Mesenteric fat pad (tissue), 1 donor: Measurements from ENCODE around the gene ATAD3B. TPM values are rescaled to one million over a fixed set of nuclear protein-coding genes. Genes with fewer than 3 reads are reported as not detected.
"Not testable (repeated sequence)": the region's sequence is repeated elsewhere in the genome, so short reads cannot be mapped to it uniquely, and the experiment has no call there.

Experiments
- DNase-seq: peaks from one replicate; pipeline ENCODE4 v3.0.0-alpha.2; 2020; ENCODE audit warnings: low spot score
- total RNA-seq: library from RNA; stranded (reverse); fragmentation: NEBNext Ultra II Directional; extraction: Animal tissue kit (Norgen Biotek cat#: 25700); gene quantifications from one replicate; pipeline ENCODE4 v1.2.1, GENCODE V29; 2021
- donor health status: DM: yes; HTN: yes; CAD: no.

ATAD3B gene
- total RNA-seq, 1 donor from 2014 or later = 12.6 TPM

DNA sequence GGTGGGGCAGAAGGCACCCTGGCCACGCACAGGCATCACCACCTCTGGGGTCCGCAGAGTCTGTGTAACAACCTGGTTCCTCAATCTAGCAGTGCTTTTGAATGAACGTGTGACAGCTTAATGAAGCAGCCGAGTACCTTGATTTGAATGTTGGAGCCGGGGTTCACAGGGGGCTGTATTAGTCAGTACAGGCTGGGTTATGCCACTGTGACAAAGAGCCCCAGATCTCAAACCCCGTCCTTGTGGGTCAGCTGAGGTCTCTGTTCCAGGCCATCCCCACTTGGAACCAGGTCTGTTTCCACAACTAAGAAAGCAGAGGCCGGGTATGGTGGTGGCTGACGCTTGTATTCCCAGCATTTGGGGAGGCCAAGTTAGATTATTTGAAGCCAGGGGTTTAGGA is 58.4 kb downstream of the ATAD3B start:
- no peak for DNase-seq

DNA sequence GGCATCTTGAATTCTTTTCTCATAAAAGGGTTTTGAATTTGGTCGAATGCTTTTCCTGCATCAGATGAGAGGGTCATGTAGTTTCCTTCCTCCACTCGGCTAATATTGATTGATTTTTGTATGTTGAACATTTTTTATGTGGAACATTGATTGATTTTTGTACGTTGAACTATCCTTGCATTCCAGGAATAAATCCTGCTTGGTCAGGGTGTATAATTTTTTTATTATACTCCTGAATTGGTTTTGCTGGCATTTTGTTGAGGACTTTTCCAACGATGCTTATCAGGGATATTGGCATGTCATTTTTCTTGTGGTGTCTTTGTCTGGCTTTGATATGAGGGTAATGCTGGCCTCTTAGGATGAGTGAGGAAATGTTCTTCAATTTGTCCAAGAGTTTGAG is 60.4 kb downstream of the ATAD3B start:
- no peak for DNase-seq

DNA sequence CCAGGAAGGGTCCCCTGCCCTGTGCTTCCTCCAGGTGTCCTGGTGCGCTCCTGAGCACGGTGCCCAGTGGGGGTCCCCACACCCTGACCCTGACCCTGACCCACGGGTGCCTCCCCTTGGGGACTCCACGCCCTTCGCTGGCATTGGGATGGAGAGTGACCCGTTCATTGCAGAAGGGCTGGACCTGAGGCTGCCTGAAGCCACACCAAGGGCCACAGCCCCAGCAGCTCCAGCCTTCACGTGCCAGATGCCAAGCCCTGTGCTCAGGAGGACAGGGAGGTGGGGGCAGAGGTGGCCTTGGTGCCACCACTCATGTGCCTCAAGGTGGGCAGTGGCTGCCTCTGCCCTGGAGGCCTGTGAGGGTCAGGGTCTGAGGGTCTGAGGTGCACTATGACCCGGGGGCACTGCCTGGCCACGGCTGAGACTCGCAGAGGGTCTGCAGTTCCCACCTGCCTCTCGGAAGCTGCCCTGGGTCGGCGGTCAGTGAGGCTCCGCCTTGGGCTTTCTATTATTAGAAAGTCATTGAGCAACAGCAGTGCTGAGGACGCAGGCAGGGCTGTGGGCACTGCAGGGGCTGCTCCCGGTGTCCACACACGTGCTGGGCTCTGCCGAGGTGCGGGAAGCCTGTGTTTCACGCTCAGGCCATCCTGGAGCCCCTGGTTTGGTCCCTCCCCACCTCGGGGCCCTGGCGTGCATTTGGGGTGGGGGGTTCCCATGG is 61.8 kb downstream of the ATAD3B start:
- DNase-seq = not testable (repeated sequence)

DNA sequence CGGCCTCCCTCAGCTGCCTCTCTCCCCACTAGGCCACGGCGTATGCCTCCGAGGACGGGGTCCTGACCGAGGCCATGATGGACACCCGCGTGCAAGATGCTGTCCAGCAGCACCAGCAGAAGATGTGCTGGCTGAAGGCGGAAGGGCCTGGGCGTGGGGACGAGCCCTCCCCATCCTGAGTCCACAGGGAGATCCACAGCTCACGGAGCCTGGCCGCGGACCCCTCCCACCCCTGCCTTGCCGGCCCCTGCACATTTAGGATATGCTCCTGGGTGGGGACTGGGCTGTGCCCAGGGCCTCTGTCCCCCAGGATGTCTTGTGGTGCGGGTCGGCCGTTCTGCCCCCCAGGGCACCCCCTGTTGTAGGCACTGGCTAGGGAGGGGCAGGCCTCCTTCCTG is 62.3 kb downstream of the ATAD3B start:
- not testable (repeated sequence) for DNase-seq

DNA sequence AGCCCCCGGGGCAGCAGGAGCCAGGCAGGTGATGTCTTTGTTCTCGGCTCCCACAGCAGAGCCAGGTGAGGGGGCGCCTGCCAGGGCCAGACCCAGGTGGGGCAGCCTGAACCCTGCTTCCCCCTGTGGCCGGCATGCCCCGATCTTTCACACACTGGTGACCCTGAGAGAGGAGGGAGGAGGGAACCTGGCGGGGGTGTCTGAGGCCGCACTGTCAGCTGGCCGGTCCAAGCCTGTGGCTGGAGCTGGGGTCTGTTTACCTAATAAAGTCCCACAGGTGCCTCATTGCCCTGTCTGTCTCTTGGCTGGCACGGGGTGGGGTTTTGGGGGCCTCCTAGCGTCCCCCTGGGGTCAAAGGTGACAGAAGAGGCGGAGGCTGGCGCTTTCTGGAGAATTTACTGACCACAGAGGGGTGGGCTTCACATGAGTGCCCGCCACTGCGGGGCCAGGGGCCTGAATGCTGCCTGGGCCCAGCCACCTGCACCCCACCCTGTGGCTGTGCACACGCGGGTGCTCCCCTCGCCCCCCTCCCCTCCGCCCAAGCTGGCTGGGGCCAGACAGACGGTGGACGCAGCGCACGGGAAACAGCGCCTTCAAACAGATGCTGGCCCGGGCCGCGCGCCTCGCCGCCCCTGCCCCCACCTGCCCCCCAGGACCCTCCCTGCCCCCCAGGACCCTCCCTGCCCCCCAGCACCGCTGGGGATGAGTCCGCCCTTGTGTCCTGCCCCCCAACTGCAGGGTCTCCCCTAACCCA is 63.0 kb downstream of the ATAD3B start:
- no peak for DNase-seq

DNA sequence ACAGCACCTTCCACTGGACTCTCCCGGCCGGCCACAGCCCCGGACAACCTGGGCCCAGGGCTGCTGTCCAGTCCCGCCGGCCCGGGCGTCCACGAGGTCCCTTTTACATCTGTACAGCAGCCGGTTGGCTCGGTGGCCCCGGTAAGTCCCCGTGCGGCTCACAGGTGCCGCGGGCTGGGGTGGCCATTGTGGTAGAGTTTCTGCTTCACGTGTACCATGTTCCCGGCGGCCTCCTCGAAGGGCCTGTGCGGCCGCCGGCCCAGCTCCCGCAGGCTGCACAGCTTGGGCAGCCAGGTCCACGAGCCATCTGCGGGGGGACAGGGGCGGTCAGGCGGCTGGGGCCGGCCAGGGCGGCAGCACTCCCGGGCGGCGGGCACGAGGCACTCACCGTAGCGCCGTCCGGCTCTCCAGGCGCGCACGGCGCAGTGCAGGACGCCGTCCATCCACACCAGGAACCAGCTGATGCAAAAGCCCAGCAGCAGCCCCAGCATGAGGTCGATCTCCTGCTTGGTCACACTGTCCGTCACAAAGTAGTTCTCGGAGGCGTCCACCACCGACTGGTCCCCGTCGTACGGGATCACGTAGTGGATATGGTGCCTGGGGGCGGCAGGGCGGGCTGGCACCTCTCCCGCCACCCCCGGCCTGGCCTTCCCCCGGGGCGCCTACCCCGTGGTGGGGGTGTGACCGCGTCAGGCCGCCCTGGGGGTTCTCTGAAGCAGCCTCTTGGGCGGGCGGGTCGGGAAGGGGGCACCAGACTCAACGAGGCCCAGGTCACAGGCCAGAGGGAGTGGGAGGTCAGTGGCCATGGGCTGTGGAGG is 63.8 kb downstream of the ATAD3B start:
- DNase-seq = no peak

DNA sequence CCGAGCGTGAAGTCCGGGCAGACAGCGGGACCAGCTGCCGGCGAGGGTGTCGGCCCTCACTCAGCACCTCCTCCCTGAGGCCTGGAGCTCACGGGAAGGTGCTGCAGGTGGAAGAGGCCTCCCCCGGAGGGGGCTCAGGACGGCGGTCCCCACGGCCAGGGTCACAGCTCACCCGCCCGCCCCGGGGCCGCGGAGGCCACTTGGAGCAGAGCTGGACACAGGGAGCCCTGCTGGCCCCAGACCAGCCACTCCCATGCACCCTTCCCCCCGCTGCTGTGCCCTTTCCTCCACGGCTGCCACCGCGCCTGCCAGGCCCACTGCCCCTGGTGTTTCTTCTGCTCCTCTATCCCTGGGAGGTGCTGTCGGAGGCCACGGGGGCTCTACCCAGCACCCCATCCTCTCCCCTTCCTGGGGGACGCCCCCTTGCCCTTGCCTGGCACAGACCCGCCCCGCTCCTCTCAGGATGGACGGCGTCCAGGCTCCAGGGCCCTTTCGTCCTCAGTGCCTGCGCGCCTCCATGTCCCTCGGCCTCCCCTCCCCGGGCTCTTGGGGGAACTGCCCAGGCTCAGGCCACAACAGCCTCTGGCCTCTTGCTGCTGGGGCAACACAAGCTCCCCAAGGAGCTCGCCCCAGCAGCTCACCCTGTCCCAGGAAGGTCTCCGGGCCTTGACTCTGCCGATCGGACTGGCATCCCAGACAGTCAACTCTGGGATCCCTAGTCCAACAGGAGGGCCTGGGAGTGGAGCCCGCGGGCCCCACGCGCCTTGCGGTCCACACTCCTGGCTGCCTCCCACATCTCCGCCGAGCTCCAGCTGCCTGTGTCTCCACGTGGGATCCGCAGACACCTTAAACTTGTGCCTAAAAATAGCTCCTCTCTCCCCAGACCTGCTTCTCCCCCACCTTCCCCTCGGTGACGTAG is 64.7 kb downstream of the ATAD3B start:
- DNase-seq = no peak

DNA sequence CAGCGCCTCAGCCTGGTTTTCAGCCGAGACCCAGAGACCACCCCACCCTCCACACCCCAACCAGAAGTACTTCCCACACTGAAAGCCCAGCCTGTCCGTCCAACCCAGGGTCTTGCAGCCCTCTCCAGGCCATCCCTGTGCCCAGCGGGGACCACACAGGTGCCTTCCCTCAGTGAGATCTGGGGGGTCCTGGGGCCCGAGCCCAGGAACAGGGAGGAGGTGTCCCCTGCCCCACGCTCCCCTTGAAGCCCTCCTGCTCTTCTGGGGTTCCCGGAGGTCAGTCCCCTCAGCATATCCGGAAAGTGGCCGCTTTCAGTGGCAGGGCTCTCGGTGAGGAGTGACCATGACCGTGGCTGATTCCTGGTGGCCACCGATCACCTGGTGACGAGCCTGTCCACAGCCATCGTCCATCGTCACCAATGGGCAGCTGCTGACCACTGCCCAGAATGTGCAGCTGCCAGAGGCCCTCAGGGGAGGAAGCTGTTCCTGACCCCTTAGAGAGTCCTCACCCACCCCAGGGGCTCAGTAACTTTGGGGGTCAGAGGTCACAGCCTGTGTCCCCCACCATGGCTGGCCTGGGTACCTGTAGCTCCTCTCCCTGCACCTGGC is 65.5 kb downstream of the ATAD3B start:
- DNase-seq = no peak

DNA sequence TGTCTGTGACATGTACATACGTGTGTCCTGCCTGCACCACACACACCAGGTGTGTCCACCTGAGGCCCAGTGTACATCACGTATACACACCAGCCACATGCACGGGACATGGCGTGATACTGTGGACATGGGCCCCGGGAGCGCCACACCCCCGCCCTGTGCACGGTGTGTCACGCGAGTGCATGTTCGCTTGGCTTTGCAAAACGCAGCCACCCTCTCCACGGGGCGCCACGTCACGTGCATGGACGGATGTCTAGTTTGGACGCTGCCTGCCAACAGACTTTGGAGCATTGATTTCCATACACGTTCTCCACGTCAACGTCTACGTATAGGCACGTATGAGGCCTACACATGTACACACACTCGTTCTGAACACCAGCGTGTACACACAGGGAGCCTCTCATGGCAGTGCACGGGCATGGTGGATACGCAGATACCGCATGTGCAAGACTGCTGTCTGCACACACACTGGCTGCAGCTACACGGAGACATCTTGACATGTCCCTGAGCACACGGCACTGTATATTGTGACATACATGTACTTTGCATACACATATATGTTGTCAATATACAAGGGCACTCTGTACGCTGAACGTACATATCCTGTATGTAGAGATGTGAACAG is 66.2 kb downstream of the ATAD3B start:
- no peak for DNase-seq

DNA sequence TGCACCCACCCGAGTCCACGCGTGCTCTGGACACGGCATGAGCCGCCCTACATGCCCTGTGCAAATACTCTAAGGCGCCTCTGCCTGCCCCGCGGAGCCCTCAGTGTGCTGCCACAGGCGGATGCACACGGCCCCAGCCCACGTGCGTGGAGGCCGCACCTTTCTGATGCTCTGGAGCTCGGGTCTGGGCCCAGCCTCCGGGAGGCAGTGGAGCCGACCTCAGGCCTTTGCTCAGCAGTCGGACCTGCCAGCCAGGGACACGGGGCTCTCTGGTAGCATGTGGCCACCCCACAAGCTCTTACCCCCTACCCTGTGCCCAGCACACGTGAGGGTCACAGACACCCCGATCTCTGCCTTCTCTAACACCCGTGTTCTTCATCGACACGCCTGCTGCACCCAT is 66.8 kb downstream of the ATAD3B start:
- DNase-seq = no peak

DNA sequence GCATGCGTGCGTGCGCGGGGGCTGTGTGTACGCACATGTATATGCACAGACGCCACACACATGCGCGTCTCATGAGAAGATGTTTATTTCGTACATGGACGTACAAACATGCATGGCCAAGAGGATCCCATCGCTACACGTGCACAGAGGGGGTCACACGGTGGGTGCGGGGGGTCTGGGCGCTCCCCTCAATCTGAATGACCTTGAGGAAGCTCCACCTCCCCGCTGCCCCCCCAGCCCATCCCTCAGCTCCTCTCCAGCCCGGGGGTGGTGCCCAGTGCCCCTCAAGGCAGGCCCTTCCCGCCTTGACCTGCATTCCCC is 67.4 kb downstream of the ATAD3B start:
- DNase-seq = no peak

DNA sequence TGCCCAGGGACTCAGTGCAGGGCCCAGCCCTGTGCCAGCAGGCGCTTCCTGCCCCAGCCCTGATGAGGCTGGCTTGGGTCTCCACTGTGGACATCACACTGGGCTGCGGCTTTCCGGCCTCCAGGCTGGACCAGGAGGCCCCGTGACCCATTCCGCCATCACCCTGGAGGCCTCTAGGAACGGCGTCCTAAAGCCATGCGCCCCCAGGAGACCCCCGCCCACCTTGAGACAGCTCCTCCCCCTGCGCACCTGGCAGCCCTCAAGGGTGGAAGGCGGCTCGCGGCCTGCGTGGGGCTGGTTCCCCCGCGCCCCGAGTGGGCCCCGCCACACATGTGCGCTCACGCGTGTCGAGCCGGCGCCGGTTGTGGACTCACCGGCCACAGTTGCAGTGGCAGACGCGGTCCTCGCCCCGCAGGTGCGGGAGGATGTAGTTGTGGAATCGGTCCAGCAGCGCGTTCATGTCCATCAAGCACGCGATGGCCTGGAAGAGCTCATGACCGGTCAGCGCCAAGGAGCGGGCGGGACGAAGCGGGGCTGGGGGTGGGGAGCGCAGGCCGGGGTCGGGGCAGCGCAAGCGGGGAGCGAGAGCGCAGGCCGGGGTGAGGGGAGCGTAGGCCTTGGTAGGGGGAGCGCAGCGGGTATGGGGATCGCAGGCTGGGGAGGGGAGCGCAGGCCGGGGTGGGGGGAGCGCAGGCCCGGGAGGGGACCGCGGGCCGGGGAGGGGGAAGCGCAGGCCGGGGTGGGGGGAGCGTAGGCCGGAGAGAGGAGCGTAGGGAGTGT is 67.9 kb downstream of the ATAD3B start:
- no peak for DNase-seq

DNA sequence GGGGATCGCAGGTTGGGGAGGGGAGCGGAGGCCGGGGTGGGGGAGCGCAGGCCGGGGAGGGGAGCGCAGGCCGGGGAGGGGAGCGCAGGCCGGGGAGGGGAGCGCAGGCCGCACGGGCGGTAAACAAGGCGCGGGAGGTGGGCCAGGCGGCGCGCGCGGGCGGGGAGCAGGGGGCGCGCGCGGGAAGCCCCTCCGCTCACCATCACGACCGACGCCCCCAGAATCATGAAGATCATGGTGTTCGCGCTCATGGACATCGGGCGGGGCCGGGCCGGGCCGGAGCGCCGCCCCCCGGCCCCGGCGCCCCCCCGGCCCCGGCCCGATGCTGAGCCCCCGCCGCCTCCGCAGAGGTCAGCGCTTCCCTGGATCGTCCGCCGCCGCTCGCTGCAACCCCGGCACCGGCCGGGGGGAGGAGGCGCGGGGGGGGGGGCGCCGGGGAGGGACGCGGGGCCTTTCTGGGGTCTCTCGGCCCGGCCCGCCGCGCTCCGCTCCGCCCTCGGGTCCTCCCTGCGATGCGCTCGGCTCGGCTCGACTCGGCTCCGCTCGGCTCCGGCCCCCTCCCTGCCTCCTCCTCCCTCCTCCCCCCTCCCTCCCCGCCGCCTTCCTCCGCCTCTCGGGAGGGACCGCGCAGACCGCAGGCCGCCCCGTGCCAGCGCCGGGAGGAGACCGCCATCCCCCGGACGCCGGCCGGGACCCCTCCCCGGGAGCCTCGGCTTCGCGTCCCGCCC is 68.7 kb downstream of the ATAD3B start, which contains the start of gene TMEM240:
TMEM240 (minus strand) TSS at position 535 of the 728 bp plus-strand sequence; CDS start at position 257, 278 bp downstream.
- no peak for DNase-seq

DNA sequence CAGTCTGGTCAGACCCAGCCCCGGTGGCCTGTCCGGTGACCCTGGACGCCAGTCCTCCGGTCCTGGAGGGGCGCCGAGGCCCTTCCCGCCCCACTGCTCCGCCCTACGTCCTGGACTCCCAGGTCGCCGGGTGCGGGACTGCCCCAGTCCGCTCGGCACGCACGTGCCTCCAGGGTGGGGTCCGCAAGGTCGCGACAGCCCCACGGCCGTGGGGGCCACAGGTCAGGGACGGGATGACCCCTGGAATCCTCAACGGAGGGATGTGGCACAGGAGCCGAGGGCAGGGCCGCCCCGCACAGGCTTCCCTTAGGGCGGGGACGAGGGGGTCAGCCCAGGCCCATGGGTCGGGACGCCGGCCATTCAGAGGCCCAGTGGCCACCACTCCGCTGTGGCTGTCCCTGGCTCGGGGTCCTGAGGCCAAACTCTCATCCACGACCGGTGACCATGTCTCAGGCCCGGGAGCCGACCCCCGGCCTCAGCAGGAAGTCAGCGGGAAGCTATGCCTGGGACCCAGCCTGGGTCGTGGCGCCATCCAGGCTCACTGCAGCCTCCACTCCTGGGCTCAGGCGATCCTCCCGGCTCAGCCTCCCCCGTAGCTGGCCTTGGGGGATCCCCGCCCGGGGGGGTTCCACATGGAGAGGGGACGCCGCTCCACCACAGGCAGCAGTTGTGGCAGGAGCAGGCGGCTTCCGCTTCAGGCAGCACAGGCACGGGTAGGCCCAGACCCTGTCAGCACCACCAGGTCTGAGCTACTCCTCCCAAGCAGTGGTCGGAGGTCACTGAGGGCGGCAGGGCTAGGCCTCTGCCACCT is 69.5 kb downstream of the ATAD3B start:
- DNase-seq = no peak

DNA sequence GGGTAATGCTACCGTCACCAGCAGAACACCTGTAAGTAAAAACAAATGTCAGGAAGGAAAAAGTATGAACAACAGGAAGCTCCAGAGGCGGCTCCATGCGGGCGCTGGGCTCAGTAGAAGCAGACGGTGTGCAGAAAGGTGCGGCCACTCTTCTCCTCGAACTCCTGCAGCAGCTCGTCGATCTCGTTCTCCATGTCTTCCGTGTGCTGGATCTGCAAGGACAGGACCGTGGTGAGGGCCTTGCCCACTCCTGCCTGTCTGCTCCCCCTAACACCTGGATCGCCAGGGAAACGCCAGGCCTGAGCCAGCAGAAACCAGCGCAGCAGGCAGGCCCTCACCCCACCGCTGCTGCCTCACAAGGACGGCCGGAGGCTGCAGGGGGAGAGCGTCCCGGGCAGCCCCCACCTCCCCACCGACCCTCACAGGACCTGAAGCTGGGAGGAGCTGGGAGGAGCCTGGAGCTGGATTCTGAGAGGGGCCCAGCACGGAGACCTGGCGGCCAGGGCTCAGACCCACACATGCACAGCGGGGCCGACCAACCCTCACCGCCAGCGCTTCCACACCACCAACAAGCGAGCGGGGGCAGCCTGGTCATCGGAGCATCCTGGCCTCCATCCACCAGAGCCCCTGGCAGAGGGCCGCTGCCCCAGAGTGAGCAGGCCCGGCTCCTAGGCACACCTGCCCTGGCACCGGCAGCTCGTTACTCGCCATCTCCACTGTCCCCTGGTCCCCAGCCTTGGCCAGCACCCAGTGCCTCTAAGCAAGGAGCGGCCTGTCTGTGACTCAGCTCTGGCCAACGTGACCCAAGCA is 70.6 kb downstream of the ATAD3B start:
- no peak for DNase-seq

DNA sequence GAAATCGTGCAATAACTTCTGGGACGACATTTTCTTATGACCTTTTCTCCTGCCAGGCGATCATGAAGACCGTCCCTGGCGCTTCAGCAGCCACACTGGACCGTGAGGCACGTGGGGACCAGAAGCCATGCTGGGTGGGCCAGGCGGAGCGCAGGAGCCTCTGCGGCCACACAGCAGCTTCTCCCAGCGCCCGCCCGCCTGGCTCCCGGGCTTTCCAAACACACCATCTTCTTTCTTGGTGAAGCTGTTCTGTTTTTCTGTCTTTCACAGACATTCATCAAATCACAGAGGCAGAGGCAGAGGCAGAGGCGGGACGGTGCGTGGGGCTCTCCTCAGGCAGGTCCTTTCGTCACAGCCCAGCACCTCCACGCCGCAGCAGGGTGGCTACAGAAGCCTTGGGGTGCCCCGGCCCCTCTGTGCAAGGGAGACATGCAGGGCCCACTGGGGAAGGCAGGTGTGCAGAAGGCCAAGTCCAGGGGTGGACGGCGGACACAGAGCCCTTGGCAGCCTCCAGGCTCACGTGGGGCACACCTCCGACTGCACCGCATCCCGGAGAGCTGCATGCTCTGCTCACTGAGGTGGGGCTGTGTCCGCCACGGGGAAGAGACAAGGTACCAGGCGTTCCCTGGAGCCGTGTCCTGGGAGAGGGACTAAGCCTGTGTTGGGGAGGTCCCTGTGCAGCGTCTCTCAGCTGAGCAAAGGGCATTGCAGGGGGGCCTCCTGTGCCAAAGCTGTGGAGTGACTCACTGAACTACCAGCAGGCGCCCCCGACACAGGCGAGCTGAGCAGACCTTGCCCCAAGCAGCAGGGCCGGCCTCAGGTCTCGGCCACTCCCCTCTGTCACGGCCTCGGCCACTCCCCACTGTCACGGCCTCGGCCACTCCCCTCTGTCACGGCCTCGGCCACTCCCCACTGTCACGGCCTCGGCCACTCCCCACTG is 71.5 kb downstream of the ATAD3B start:
- no peak for DNase-seq
